GM12874 (cell line): ENCODE data around the gene TBC1D24.

Experiments used
- TF ChIP-seq, protein P1 (sequence below): IDR thresholded peaks from 2 replicates; pipeline ENCODE4 v1.5.1; 2011; ENCODE audit warnings: low read depth, mild to moderate bottlenecking, control low read depth, low read length, moderate library complexity; ENCODE audit not compliant: insufficient read depth

Gene TBC1D24

DNA sequence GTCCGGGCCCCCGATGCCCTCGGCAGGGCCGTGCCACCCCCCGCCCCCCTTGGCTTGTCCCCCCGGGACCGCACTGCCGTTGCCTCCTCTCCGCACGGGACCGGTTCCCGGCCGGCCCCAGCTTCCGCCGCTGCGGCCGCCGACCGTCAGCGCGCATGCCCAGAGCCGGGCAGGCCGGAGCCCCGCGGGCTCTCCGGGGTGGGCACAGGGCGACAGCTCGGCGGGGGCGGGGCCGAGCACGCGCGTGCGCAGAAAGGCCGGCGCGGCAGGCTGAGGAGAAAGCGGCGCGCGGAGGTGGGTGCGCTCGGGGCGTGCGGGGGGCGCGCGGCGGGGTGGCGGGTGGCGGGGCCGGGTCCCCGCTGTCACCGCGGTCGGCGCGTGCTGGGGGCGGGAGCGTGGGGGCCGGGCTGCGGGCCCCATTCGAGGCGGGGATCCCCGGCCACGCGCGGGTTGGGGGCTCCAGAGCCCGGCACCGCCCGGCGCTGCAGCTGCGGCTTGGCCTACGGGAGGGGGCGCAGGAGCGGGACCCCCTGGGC is at the start of gene TBC1D24:
Gene TBC1D24, plus strand, starts transcription at position 251 of the 536 bp plus-strand sequence. CDS start 21,022 bp downstream, outside the sequence.
- TF ChIP-seq, protein P1, sequence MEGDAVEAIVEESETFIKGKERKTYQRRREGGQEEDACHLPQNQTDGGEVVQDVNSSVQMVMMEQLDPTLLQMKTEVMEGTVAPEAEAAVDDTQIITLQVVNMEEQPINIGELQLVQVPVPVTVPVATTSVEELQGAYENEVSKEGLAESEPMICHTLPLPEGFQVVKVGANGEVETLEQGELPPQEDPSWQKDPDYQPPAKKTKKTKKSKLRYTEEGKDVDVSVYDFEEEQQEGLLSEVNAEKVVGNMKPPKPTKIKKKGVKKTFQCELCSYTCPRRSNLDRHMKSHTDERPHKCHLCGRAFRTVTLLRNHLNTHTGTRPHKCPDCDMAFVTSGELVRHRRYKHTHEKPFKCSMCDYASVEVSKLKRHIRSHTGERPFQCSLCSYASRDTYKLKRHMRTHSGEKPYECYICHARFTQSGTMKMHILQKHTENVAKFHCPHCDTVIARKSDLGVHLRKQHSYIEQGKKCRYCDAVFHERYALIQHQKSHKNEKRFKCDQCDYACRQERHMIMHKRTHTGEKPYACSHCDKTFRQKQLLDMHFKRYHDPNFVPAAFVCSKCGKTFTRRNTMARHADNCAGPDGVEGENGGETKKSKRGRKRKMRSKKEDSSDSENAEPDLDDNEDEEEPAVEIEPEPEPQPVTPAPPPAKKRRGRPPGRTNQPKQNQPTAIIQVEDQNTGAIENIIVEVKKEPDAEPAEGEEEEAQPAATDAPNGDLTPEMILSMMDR = no peak

DNA sequence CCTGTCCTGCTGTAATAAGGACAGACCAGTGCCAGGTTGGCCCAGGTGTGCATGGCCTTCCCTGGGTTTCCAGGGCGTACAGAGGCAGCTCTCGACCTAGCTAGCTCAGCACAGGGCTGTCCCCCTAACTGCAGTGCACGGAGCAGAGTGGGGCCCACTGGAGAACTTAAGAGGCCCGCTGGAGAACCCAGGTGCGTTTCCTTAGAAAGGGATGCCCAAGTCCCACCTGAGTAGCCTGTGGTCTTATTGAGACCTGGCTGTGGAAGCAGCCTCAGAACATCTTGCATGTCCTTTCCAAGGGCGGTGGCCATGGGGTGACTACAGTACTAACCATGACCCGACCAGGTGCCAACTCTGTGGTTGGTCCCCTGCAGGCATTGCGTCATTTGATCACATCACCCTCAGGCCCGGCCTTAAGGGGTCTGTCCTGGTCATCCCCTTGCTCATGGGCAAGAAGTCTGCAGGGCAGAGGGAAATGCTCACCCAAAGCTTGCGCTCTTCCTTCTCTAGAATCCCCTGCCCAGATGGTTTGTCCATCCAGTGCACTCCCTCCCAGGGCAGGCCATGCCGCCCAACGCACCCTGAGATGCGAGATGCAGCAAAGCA is 49.0 kb upstream of the TBC1D24 start:
- TF ChIP-seq, protein P1 = no peak

DNA sequence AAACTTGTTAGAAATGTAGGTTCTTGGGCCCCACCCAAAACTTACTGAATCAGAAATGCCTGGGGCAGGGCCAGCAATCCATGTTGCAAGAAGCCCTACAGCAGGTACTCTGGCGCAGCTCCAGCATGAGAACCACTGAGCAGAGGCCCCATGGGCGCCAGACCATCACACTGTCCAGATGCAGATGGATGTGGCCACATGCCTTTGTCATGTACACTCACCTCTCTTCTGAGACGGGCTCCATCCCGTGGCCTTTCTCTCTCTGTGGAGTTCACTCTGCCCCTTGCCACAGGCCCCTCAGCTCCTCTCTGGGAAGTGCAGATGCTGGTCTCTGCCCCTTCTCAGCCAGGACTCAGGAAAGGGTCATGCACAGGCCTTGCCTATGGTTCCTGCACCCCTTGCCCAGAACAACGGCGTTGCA is 48.0 kb upstream of the TBC1D24 start:
- TF ChIP-seq, protein P1 = no peak

DNA sequence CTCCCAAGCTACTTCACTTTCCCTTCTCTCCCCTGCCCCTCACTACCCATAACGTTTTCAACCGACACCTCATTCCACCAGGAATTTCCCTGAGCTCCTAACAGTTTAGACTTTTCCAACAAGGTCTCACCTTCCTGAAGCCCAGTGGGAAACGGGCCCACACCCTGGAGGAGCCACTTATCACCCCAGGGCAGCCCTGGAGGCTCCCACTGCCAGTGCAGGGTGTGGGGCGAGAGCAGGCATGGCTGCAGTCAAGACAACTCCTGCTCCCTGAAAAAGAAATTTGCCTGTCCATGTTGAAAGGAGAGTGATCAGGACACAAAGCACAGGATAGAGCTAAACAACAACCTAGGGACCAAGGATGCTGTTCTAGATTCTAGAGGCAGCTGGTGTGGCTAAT is 47.4 kb upstream of the TBC1D24 start:
- TF ChIP-seq, protein P1 = no peak

- TF ChIP-seq, protein P1 = peak; percentile 58
Measured at GRCh38 chr16:2428051-2428783, 46.7 kb upstream of the TBC1D24 start.

DNA sequence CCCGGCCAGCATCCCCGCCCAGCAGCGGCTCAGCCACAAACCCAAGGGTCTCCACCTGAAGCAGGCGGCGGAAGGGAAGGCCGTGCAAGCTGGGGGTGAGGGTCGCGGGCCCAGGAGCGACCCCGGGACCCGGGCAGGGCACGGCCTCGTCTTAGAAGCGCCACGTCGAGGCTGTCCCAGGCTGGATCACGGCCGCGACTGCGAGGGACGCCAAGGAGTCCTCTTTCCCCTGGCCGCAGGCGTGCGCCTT is 46.2 kb upstream of the TBC1D24 start:
- TF ChIP-seq, protein P1 = no peak

- TF ChIP-seq, protein P1 = no peak
Measured at GRCh38 chr16:2429034-2429770, 45.7 kb upstream of the TBC1D24 start, which contains the start of gene CCNF. Gene CCNF, plus strand, starts transcription at chr16:2429447. Its CDS starts 35 bp downstream, at chr16:2429482.
